SW480 (cell line): ENCODE results near the gene SESN1.

ENCODE experiments used
- DNase-seq: peaks from one replicate; pipeline ENCODE4 v3.0.0-alpha.2; 2016; ENCODE audit warnings: low spot score

Gene SESN1

GRCh38 chr6:109060571-109060970 is 34.1 kb downstream of the SESN1 start:
- no peak for DNase-seq

GRCh38 chr6:109059571-109060021 is 35.0 kb downstream of the SESN1 start:
- no peak for DNase-seq

- no peak for DNase-seq
Measured at GRCh38 chr6:109059153-109059552, 35.5 kb downstream of the SESN1 start.

GRCh38 chr6:109058620-109059019 is 36.0 kb downstream of the SESN1 start:
- no peak for DNase-seq

GRCh38 chr6:109056661-109057060 is 38.0 kb downstream of the SESN1 start:
- no peak for DNase-seq

- DNase-seq, result no peak
Measured at GRCh38 chr6:109055771-109056235, 38.8 kb downstream of the SESN1 start.

GRCh38 chr6:109053336-109053735 is 41.3 kb downstream of the SESN1 start:
- DNase-seq, result no peak

- no peak for DNase-seq
Measured at GRCh38 chr6:109052852-109053251, 41.8 kb downstream of the SESN1 start.

GRCh38 chr6:109052018-109052651 is 42.5 kb downstream of the SESN1 start:
- no peak for DNase-seq

- DNase-seq, result no peak
Measured at GRCh38 chr6:109051301-109052017, 43.2 kb downstream of the SESN1 start.

- no peak for DNase-seq
Measured at GRCh38 chr6:109050447-109051102, 44.1 kb downstream of the SESN1 start.

- no peak for DNase-seq
Measured at GRCh38 chr6:109050012-109050411, 44.6 kb downstream of the SESN1 start.

GRCh38 chr6:109048670-109049415 is 45.8 kb downstream of the SESN1 start:
- DNase-seq, result no peak

- DNase-seq, result no peak
Measured at GRCh38 chr6:109048176-109048575, 46.5 kb downstream of the SESN1 start.

GRCh38 chr6:109045493-109045892 is 49.2 kb downstream of the SESN1 start:
- no peak for DNase-seq

GRCh38 chr6:109039795-109040194 is 54.9 kb downstream of the SESN1 start:
- DNase-seq, result no peak

- no peak for DNase-seq
Measured at GRCh38 chr6:109038837-109039398, 55.7 kb downstream of the SESN1 start.

- no peak for DNase-seq
Measured at GRCh38 chr6:109036574-109037294, 57.9 kb downstream of the SESN1 start.

GRCh38 chr6:109034526-109034925 is 60.1 kb downstream of the SESN1 start:
- no peak for DNase-seq

- no peak for DNase-seq
Measured at GRCh38 chr6:109033655-109034054, 61.0 kb downstream of the SESN1 start.

GRCh38 chr6:109031416-109031815 is 63.2 kb downstream of the SESN1 start:
- no peak for DNase-seq
